AG10803 (cell line): ENCODE measurements around the gene RAPH1.

Experiments used
- DNase-seq: peaks from one replicate; pipeline ENCODE4 v3.0.0; 2010; ENCODE audit warnings: low read depth
- H3K4me3 ChIP-seq: 2 replicates; pipeline ENCODE4 v1.5.1; 2011; ENCODE audit warnings: mild to moderate bottlenecking, low read length, control low read depth
- CTCF ChIP-seq: conservative IDR thresholded peaks from 2 replicates; pipeline ENCODE4 v1.5.1; 2011; ENCODE audit warnings: mild to moderate bottlenecking, low read length, control low read depth, inconsistent platforms

The RAPH1 gene

GRCh38 chr2:203461746-203462145, 73.4 kb downstream of the RAPH1 start:
- no peak for TF ChIP-seq CTCF
- DNase-seq, result peak; percentile 46

GRCh38 chr2:203455209-203455608, 79.9 kb downstream of the RAPH1 start:
- TF ChIP-seq CTCF, result no peak
- DNase-seq, result no peak
- no peak overlapping the region for H3K4me3 ChIP-seq

More at GRCh38 chr2:203461746-203462145, 73.4 kb downstream of the RAPH1 start:
- no peak overlapping the region for H3K4me3 ChIP-seq

- peak; percentile 65 for DNase-seq
- no peak overlapping the region for H3K4me3 ChIP-seq
These were observed 81.1 kb downstream of the RAPH1 start for GRCh38 chr2:203453858-203454451.

GRCh38 chr2:203451689-203452088, 83.4 kb downstream of the RAPH1 start:
- no peak for TF ChIP-seq CTCF

More at GRCh38 chr2:203453858-203454451, 81.1 kb downstream of the RAPH1 start:
- peak; percentile 87 for TF ChIP-seq CTCF

GRCh38 chr2:203451011-203451410, 84.1 kb downstream of the RAPH1 start:
- DNase-seq, result peak; percentile 84
- no peak overlapping the region for H3K4me3 ChIP-seq
- TF ChIP-seq CTCF, result no peak

More at GRCh38 chr2:203451689-203452088, 83.4 kb downstream of the RAPH1 start:
- no peak overlapping the region for H3K4me3 ChIP-seq
- peak; percentile 40 for DNase-seq

GRCh38 chr2:203450561-203450960, 84.5 kb downstream of the RAPH1 start:
- no peak for DNase-seq
- TF ChIP-seq CTCF, result no peak
- no peak overlapping the region for H3K4me3 ChIP-seq

GRCh38 chr2:203446780-203447179, 88.3 kb downstream of the RAPH1 start:
- no peak overlapping the region for H3K4me3 ChIP-seq
- TF ChIP-seq CTCF, result no peak
- no peak for DNase-seq
